GM12878 (cell line): ENCODE measurements around the gene CHEK1.

Experiments used
- CEBPB ChIP-seq, 2 experiments: fragments of 150-350 bp in 1 of 2; IDR thresholded peaks; 2 replicates each; pipeline ENCODE4 v1.6.1; 2012 to 2014; ENCODE audit warnings: low read depth in 2 of 2, low read length in 2 of 2, borderline replicate concordance in 1 of 2, inconsistent platforms in 1 of 2
- CHD2 ChIP-seq: IDR thresholded peaks from 2 replicates; pipeline ENCODE4 v1.6.1; 2011; ENCODE audit warnings: low read depth, low read length, improper control_type of control experiment, borderline replicate concordance
- CTCF ChIP-seq, 3 experiments: IDR thresholded peaks in 2 of 3; conservative IDR thresholded peaks in 1 of 3; 2 replicates each; pipeline ENCODE4 v1.5.1; 2011; ENCODE audit warnings: low read depth in 3 of 3, low read length in 3 of 3, mild to moderate bottlenecking in 3 of 3, control low read depth in 2 of 3, moderate library complexity in 2 of 3, inconsistent platforms in 1 of 3, mixed read lengths in 1 of 3; ENCODE audit not compliant: control insufficient read depth in 2 of 3, insufficient read depth in 1 of 3; ENCODE audit errors: extremely low read depth in 1 of 3
- GABPA ChIP-seq: IDR thresholded peaks from 2 replicates; pipeline ENCODE4 v1.6.1; 2014; ENCODE audit warnings: antibody characterized with exemption, low read depth, mild to moderate bottlenecking, inconsistent platforms
- JUNB ChIP-seq: IDR thresholded peaks from 2 replicates; pipeline ENCODE4 v1.6.1; 2016; ENCODE audit warnings: antibody characterized with exemption, mild to moderate bottlenecking
- POLR2A ChIP-seq: IDR thresholded peaks from 2 replicates; pipeline ENCODE4 v1.6.1; 2011; ENCODE audit warnings: low read depth, mild to moderate bottlenecking, low read length
- POLR2AphosphoS5 ChIP-seq: IDR thresholded peaks from 2 replicates; pipeline ENCODE4 v1.6.1; 2011; ENCODE audit warnings: mild to moderate bottlenecking, low read length, inconsistent platforms
- SIN3A ChIP-seq: IDR thresholded peaks from 2 replicates; pipeline ENCODE4 v1.6.1; 2012; ENCODE audit warnings: low read depth, low read length, improper control_type of control experiment
- ZSCAN29 ChIP-seq: fragments of 450-650 bp; IDR thresholded peaks from 2 replicates; pipeline ENCODE4 v1.6.1; 2017; ENCODE audit warnings: mild to moderate bottlenecking, moderate library complexity
- TF ChIP-seq, protein P1 (sequence below): IDR thresholded peaks from 2 replicates; pipeline ENCODE4 v1.6.1; 2012; ENCODE audit warnings: low read length, inconsistent platforms

- TF ChIP-seq JUNB = no peak
- TF ChIP-seq GABPA = no peak
- no peak for TF ChIP-seq ZSCAN29
- TF ChIP-seq POLR2A = no peak
- no peak for TF ChIP-seq CEBPB (IDR thresholded peaks at IDR 0.05; ENCODE audit: borderline replicate concordance in 1 of 2, low read depth in 2 of 2, low read length in 2 of 2)
- no peak for TF ChIP-seq SIN3A
- no peak for TF ChIP-seq POLR2AphosphoS5
- TF ChIP-seq CTCF (IDR thresholded peaks at IDR 0.05 in 2 of 3, conservative IDR thresholded peaks at IDR 0.05 in 1 of 3; ENCODE audit: control insufficient read depth in 2 of 3, extremely low read depth in 1 of 3, insufficient read depth in 1 of 3, low read depth in 3 of 3, low read length in 3 of 3) = no peak
- TF ChIP-seq, protein P1, sequence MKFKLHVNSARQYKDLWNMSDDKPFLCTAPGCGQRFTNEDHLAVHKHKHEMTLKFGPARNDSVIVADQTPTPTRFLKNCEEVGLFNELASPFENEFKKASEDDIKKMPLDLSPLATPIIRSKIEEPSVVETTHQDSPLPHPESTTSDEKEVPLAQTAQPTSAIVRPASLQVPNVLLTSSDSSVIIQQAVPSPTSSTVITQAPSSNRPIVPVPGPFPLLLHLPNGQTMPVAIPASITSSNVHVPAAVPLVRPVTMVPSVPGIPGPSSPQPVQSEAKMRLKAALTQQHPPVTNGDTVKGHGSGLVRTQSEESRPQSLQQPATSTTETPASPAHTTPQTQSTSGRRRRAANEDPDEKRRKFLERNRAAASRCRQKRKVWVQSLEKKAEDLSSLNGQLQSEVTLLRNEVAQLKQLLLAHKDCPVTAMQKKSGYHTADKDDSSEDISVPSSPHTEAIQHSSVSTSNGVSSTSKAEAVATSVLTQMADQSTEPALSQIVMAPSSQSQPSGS = no peak
- TF ChIP-seq CHD2 = no peak
These were observed 46.2 kb upstream of the CHEK1 start for GRCh38 chr11:125578783-125579182.
